Measurements from ENCODE around the gene BAK1.
"Not testable (repeated sequence)": the region's sequence is repeated elsewhere in the genome, so short reads cannot be mapped to it uniquely, and the experiment has no call there.

The BAK1 gene

DNA sequence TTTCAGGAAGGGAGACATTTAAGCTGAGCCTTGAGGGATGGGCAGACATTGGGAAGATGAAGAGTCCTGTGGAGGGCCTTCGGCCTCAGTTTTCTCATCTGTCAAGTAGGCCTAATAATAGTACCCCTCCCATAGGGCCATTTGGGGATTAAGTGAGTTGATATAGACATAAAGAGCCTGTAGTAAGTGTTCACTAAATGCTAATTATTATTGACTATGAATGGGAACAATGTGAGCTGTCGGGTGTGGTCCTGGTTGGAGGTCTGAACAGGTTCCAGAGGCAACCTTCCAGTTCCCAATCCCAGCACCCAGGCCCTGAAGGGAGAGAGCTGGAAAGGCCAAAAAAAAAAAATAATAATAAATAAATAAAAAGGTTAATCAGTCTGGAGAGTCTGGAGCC lies 26.6 kb upstream of the BAK1 start:
- H3K27ac ChIP-seq (ENCODE audit: low read length) = no peak overlapping the region
- no peaks in the 10 kb centered on the region for H3K9me3 ChIP-seq (ENCODE audit: control insufficient read depth in 1 of 2, low read length in 2 of 2)
- no peak overlapping the region for H3K4me3 ChIP-seq (ENCODE audit: low read depth in 1 of 2, low read length in 2 of 2)
- no peaks in the 10 kb centered on the region for H3K36me3 ChIP-seq (ENCODE audit: control insufficient read depth in 1 of 2, insufficient read depth in 2 of 2, low read length in 2 of 2)
- H3K4me1 ChIP-seq (ENCODE audit: control insufficient read depth in 1 of 2, insufficient read depth in 2 of 2, low read length in 2 of 2) = peaks cover 3 to 17% of the 10 kb centered on the region in 2 donors
- no peaks in the 10 kb centered on the region for H3K27me3 ChIP-seq (ENCODE audit: low read depth, low read length)

- Histone ChIP-seq H3K27ac (ENCODE audit: low read length) (no peak overlapping the region), H3K27me3 (ENCODE audit: low read depth, low read length) (no peaks in the 10 kb centered on the region), H3K4me1 (ENCODE audit: control insufficient read depth in 1 of 2, insufficient read depth in 2 of 2, low read length in 2 of 2) (peaks cover 3 to 14% of the 10 kb centered on the region in 2 donors), H3K9me3 (ENCODE audit: control insufficient read depth in 1 of 2, low read length in 2 of 2) (no peaks in the 10 kb centered on the region), H3K4me3 (ENCODE audit: low read depth in 1 of 2, low read length in 2 of 2) (no peak overlapping the region), H3K36me3 (ENCODE audit: control insufficient read depth in 1 of 2, insufficient read depth in 2 of 2, low read length in 2 of 2) (no peaks in the 10 kb centered on the region)
These were observed 25.1 kb upstream of the BAK1 start for GRCh38 chr6:33604941-33605854.

GRCh38 chr6:33602180-33602579 lies 22.1 kb upstream of the BAK1 start:
- H3K27me3 ChIP-seq (ENCODE audit: low read depth, low read length) = no peaks in the 10 kb centered on the region
- no peak overlapping the region for H3K4me3 ChIP-seq (ENCODE audit: low read depth in 1 of 2, low read length in 2 of 2)
- H3K36me3 ChIP-seq (ENCODE audit: control insufficient read depth in 1 of 2, insufficient read depth in 2 of 2, low read length in 2 of 2) = no peaks in the 10 kb centered on the region
- no peaks in the 10 kb centered on the region for H3K9me3 ChIP-seq (ENCODE audit: control insufficient read depth in 1 of 2, low read length in 2 of 2)
- H3K4me1 ChIP-seq (ENCODE audit: control insufficient read depth in 1 of 2, insufficient read depth in 2 of 2, low read length in 2 of 2) = no peaks in the 10 kb centered on the region
- no peak overlapping the region for H3K27ac ChIP-seq (ENCODE audit: low read length)

GRCh38 chr6:33600761-33601160 lies 20.7 kb upstream of the BAK1 start:
- H3K9me3 ChIP-seq (ENCODE audit: control insufficient read depth in 1 of 2, low read length in 2 of 2) = no peaks in the 10 kb centered on the region
- no peaks in the 10 kb centered on the region for H3K4me1 ChIP-seq (ENCODE audit: control insufficient read depth in 1 of 2, insufficient read depth in 2 of 2, low read length in 2 of 2)
- no peak overlapping the region for H3K27ac ChIP-seq (ENCODE audit: low read length)
- no peaks in the 10 kb centered on the region for H3K36me3 ChIP-seq (ENCODE audit: control insufficient read depth in 1 of 2, insufficient read depth in 2 of 2, low read length in 2 of 2)
- H3K27me3 ChIP-seq (ENCODE audit: low read depth, low read length) = no peaks in the 10 kb centered on the region
- H3K4me3 ChIP-seq (ENCODE audit: low read depth in 1 of 2, low read length in 2 of 2) = no peak overlapping the region

DNA sequence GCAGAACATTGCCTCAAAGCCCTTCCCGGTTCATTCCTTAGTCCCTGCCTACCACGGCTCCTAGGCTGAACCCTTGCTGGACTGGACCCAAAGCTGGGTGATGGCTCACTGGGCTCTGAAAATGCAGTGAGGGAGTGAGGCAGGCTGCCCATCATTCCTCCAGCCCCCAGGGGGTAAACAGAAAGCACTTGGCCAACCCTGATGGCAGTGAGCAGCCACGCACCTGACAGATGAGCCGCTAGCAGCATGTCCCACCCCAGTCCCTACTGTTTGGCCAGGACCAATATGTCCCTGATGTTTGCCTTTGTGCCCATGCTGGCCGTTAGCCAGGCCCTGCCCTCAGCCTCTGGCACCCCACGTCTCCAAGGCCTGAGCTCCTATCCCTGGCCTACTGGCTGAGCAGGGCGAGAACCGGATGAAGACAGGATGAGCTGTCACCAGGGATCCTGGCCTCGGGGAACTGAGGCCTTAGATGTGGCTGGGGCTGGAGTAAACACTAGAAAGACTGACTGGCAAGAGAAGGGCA lies 19.4 kb upstream of the BAK1 start:
- Histone ChIP-seq H3K9me3 (ENCODE audit: control insufficient read depth in 1 of 2, low read length in 2 of 2) (no peaks in the 10 kb centered on the region), H3K4me3 (ENCODE audit: low read depth in 1 of 2, low read length in 2 of 2) (no peak overlapping the region), H3K27me3 (ENCODE audit: low read depth, low read length) (no peaks in the 10 kb centered on the region), H3K27ac (ENCODE audit: low read length) (no peak overlapping the region), H3K4me1 (ENCODE audit: control insufficient read depth in 1 of 2, insufficient read depth in 2 of 2, low read length in 2 of 2) (no peaks in the 10 kb centered on the region), H3K36me3 (ENCODE audit: control insufficient read depth in 1 of 2, insufficient read depth in 2 of 2, low read length in 2 of 2) (no peaks in the 10 kb centered on the region)

GRCh38 chr6:33597551-33598322 lies 17.7 kb upstream of the BAK1 start:
- Histone ChIP-seq H3K4me3 (ENCODE audit: low read depth in 1 of 2, low read length in 2 of 2) (no peak overlapping the region), H3K36me3 (ENCODE audit: control insufficient read depth in 1 of 2, insufficient read depth in 2 of 2, low read length in 2 of 2) (no peaks in the 10 kb centered on the region), H3K4me1 (ENCODE audit: control insufficient read depth in 1 of 2, insufficient read depth in 2 of 2, low read length in 2 of 2) (peaks cover 0 to 6% of the 10 kb centered on the region in 2 donors), H3K27me3 (ENCODE audit: low read depth, low read length) (no peaks in the 10 kb centered on the region), H3K9me3 (ENCODE audit: control insufficient read depth in 1 of 2, low read length in 2 of 2) (no peaks in the 10 kb centered on the region), H3K27ac (ENCODE audit: low read length) (no peak overlapping the region)

- not testable (repeated sequence) for H3K27me3 ChIP-seq (ENCODE audit: low read depth, low read length); H3K27ac ChIP-seq (ENCODE audit: low read length)
These were observed 16.8 kb upstream of the BAK1 start for GRCh38 chr6:33596894-33597293.

DNA sequence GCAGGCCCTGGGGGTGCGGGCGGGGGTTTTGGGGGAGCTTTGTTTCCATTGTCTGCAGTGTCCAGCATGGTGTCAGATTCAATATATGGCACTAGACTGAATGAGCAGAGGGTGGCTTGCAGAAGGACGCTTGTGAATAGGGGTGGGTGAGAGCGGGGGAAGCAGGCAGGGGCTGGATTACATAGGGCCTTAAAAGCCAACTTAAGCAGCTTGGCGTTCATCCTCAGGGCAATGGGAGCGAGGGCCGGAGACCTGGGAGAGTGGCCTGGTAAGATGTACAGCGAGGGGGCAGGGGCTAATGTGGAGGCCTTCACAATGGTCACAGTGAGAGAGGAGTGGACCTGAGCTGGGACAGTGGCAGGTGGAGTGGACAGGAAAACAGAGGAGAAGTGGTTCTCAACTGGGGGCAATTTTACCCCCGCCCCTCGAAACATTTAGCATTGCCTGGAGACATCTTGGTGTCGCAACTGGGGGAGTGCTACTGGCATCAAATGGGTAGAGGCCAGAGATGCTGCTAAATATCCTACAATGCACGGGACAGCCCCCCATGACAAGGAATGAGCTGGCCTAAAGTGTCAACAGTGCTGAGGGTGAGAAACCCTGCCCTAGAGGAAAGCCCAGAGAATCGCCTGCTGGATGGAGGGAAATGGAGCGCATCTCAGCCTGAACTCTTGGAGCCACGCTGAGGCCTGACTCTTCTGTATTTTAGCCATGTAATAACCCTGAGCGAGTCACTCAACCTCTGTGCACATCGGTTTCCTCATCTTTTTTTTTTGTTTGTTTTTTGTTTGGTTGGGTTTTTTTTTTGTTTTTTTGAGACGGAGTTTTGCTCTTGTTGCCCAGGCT lies 15.1 kb upstream of the BAK1 start:
- H3K27ac ChIP-seq (ENCODE audit: low read length) = no peak overlapping the region
- H3K27me3 ChIP-seq (ENCODE audit: low read depth, low read length) = no peaks in the 10 kb centered on the region
- no peaks in the 10 kb centered on the region for H3K9me3 ChIP-seq (ENCODE audit: control insufficient read depth in 1 of 2, low read length in 2 of 2)
- no peak overlapping the region for H3K4me3 ChIP-seq (ENCODE audit: low read depth in 1 of 2, low read length in 2 of 2)
- no peaks in the 10 kb centered on the region for H3K36me3 ChIP-seq (ENCODE audit: control insufficient read depth in 1 of 2, insufficient read depth in 2 of 2, low read length in 2 of 2)
- H3K4me1 ChIP-seq (ENCODE audit: control insufficient read depth in 1 of 2, insufficient read depth in 2 of 2, low read length in 2 of 2) = peaks cover 0 to 9% of the 10 kb centered on the region in 2 donors

More at GRCh38 chr6:33596894-33597293, 16.8 kb upstream of the BAK1 start:
- not testable (repeated sequence) for H3K36me3 ChIP-seq (ENCODE audit: control insufficient read depth in 1 of 2, insufficient read depth in 2 of 2, low read length in 2 of 2); H3K9me3 ChIP-seq (ENCODE audit: control insufficient read depth in 1 of 2, low read length in 2 of 2); H3K4me3 ChIP-seq (ENCODE audit: low read depth in 1 of 2, low read length in 2 of 2); H3K4me1 ChIP-seq (ENCODE audit: control insufficient read depth in 1 of 2, insufficient read depth in 2 of 2, low read length in 2 of 2)

DNA sequence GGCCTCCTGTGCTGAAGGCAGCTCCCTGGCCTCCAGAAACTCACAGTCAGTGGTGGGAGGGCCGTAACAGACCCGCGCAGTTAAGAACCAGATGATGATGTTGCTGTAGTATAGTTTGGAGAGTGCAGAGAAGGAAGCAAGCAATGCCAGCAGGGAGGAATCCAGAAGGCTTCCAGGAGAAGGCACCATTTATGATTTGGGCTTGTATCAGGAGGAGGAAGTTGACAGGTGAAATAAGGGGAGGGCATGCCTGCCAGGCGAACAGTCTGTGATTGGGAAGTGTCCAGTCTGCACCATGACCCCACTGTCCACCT lies 13.3 kb upstream of the BAK1 start:
- H3K4me1 ChIP-seq (ENCODE audit: control insufficient read depth in 1 of 2, insufficient read depth in 2 of 2, low read length in 2 of 2) = peaks cover 4 to 16% of the 10 kb centered on the region in 2 donors
- H3K27me3 ChIP-seq (ENCODE audit: low read depth, low read length) = no peaks in the 10 kb centered on the region
- H3K4me3 ChIP-seq (ENCODE audit: low read depth in 1 of 2, low read length in 2 of 2) = peak overlapping the region in 1 of 2 donors; percentile 12
- H3K27ac ChIP-seq (ENCODE audit: low read length) = no peak overlapping the region
- H3K36me3 ChIP-seq (ENCODE audit: control insufficient read depth in 1 of 2, insufficient read depth in 2 of 2, low read length in 2 of 2) = no peaks in the 10 kb centered on the region
- no peaks in the 10 kb centered on the region for H3K9me3 ChIP-seq (ENCODE audit: control insufficient read depth in 1 of 2, low read length in 2 of 2)

GRCh38 chr6:33592595-33593413 lies 12.7 kb upstream of the BAK1 start:
- H3K36me3 ChIP-seq (ENCODE audit: control insufficient read depth in 1 of 2, insufficient read depth in 2 of 2, low read length in 2 of 2) = no peaks in the 10 kb centered on the region
- H3K9me3 ChIP-seq (ENCODE audit: control insufficient read depth in 1 of 2, low read length in 2 of 2) = no peaks in the 10 kb centered on the region
- peak overlapping the region; percentile 12 to 13 for H3K4me3 ChIP-seq (ENCODE audit: low read depth in 1 of 2, low read length in 2 of 2)
- H3K27ac ChIP-seq (ENCODE audit: low read length) = no peak overlapping the region
- peaks cover 4 to 16% of the 10 kb centered on the region in 2 donors for H3K4me1 ChIP-seq (ENCODE audit: control insufficient read depth in 1 of 2, insufficient read depth in 2 of 2, low read length in 2 of 2)
- H3K27me3 ChIP-seq (ENCODE audit: low read depth, low read length) = no peaks in the 10 kb centered on the region

Data from muscle layer of duodenum (tissue), 2 donors.